ENCODE measurements around the gene MARF1.
"Not testable (repeated sequence)": the region's sequence is repeated elsewhere in the genome, so short reads cannot be mapped to it uniquely, and the experiment has no call there.

Gene MARF1

GRCh38 chr16:15557258-15557657 is 85.7 kb downstream of the MARF1 start:
- no peak overlapping the region for H3K4me3 ChIP-seq (ENCODE audit: control insufficient read depth, low read depth, low read length)
- TF ChIP-seq CTCF (IDR thresholded peaks at IDR 0.05; ENCODE audit: control insufficient read depth, insufficient read depth, low read depth, low read length, missing control alignments) = no peak
- DNase-seq (ENCODE audit: low read depth) = no peak

- no peak for DNase-seq (ENCODE audit: low read depth)
- H3K4me3 ChIP-seq (ENCODE audit: control insufficient read depth, low read depth, low read length) = no peak overlapping the region
- no peak for TF ChIP-seq CTCF (IDR thresholded peaks at IDR 0.05; ENCODE audit: control insufficient read depth, insufficient read depth, low read depth, low read length, missing control alignments)
Measured at GRCh38 chr16:15556130-15556529, 86.8 kb downstream of the MARF1 start.

- H3K4me3 ChIP-seq (ENCODE audit: control insufficient read depth, low read depth, low read length) = no peak overlapping the region
- no peak for DNase-seq (ENCODE audit: low read depth)
- no peak for TF ChIP-seq CTCF (IDR thresholded peaks at IDR 0.05; ENCODE audit: control insufficient read depth, insufficient read depth, low read depth, low read length, missing control alignments)
Measured at GRCh38 chr16:15553313-15554088, 89.5 kb downstream of the MARF1 start.

GRCh38 chr16:15552507-15552906 is 90.4 kb downstream of the MARF1 start:
- H3K4me3 ChIP-seq (ENCODE audit: control insufficient read depth, low read depth, low read length) = no peak overlapping the region
- TF ChIP-seq CTCF (IDR thresholded peaks at IDR 0.05; ENCODE audit: control insufficient read depth, insufficient read depth, low read depth, low read length, missing control alignments) = no peak
- no peak for DNase-seq (ENCODE audit: low read depth)

- no peak for DNase-seq (ENCODE audit: low read depth)
- no peak for TF ChIP-seq CTCF (IDR thresholded peaks at IDR 0.05; ENCODE audit: control insufficient read depth, insufficient read depth, low read depth, low read length, missing control alignments)
- H3K4me3 ChIP-seq (ENCODE audit: control insufficient read depth, low read depth, low read length) = no peak overlapping the region
Measured at GRCh38 chr16:15548482-15548891, 94.5 kb downstream of the MARF1 start.

- no peak overlapping the region for H3K4me3 ChIP-seq (ENCODE audit: control insufficient read depth, low read depth, low read length)
- TF ChIP-seq CTCF (IDR thresholded peaks at IDR 0.05; ENCODE audit: control insufficient read depth, insufficient read depth, low read depth, low read length, missing control alignments) = no peak
- DNase-seq (ENCODE audit: low read depth) = no peak
Measured at GRCh38 chr16:15547768-15548096, 95.2 kb downstream of the MARF1 start.

- not testable (repeated sequence) for DNase-seq (ENCODE audit: low read depth)
Measured at GRCh38 chr16:15547072-15547767, 95.7 kb downstream of the MARF1 start.

More at GRCh38 chr16:15547072-15547767, 95.7 kb downstream of the MARF1 start:
- not testable (repeated sequence) for H3K4me3 ChIP-seq (ENCODE audit: control insufficient read depth, low read depth, low read length)
